Astrocyte (in vitro differentiated cells and primary cell): ENCODE results near the gene RALGAPA1. TPM values are rescaled to one million over a fixed set of nuclear protein-coding genes. Genes with fewer than 3 reads are reported as not detected.

Source experiments
- DNase-seq: peaks from one replicate; pipeline ENCODE4 v3.0.0-alpha.2; 2010; ENCODE audit warnings: low read depth
- FAIRE-seq: peaks from 2 replicates; lab custom pipeline; 2011; peaks lifted over from hg19 to GRCh38; lab: Jason Lieb, UNC
- H2AFZ ChIP-seq: 2 replicates; pipeline ENCODE4 v1.6.0; 2012; ENCODE audit warnings: low read depth, low read length, inconsistent platforms
- H3K27ac ChIP-seq: 2 replicates; pipeline ENCODE4 v1.5.1; 2011; ENCODE audit warnings: low read depth, low read length, inconsistent platforms
- H3K27me3 ChIP-seq: 2 replicates; pipeline ENCODE4 v1.6.0; 2011; ENCODE audit warnings: low read length, inconsistent platforms; ENCODE audit not compliant: insufficient read depth
- H3K36me3 ChIP-seq: 2 replicates; pipeline ENCODE4 v1.5.1; 2011; ENCODE audit warnings: low read length, inconsistent platforms; ENCODE audit not compliant: insufficient read depth
- H3K4me1 ChIP-seq: 2 replicates; pipeline ENCODE4 v1.5.1; 2011; ENCODE audit warnings: low read length, inconsistent platforms; ENCODE audit not compliant: insufficient read depth
- H3K4me2 ChIP-seq: 2 replicates; pipeline ENCODE4 v1.6.0; 2012; ENCODE audit warnings: low read length, inconsistent platforms
- H3K4me3 ChIP-seq: 2 replicates; pipeline ENCODE4 v1.5.1; 2011; ENCODE audit warnings: low read depth, mild to moderate bottlenecking, low read length, inconsistent platforms; ENCODE audit not compliant: insufficient read depth
- H3K79me2 ChIP-seq: 2 replicates; pipeline ENCODE4 v1.6.0; 2012; ENCODE audit warnings: mild to moderate bottlenecking, low read length, inconsistent platforms; ENCODE audit not compliant: insufficient read depth
- H3K9ac ChIP-seq: 2 replicates; pipeline ENCODE4 v1.6.0; 2012; ENCODE audit warnings: mild to moderate bottlenecking, low read length, inconsistent platforms
- H3K9me3 ChIP-seq: 2 replicates; pipeline ENCODE4 v1.5.1; 2012; ENCODE audit warnings: low read depth, mild to moderate bottlenecking, low read length, inconsistent platforms; ENCODE audit not compliant: insufficient read depth
- H4K20me1 ChIP-seq: 2 replicates; pipeline ENCODE4 v1.6.0; 2012; ENCODE audit warnings: low read length, inconsistent platforms; ENCODE audit not compliant: insufficient read depth
- H3K27ac Mint-ChIP-seq: one replicate; pipeline ENCODE4 v1.8.0; 2021; ENCODE audit warnings: mild to moderate bottlenecking, mixed read lengths; ENCODE audit not compliant: unreplicated experiment
- H3K27me3 Mint-ChIP-seq: one replicate; pipeline ENCODE4 v1.8.0; 2021; ENCODE audit warnings: low read depth, mixed read lengths; ENCODE audit not compliant: unreplicated experiment
- H3K36me3 Mint-ChIP-seq: one replicate; pipeline ENCODE4 v1.8.0; 2021; ENCODE audit warnings: low read depth, mixed read lengths; ENCODE audit not compliant: unreplicated experiment
- H3K4me1 Mint-ChIP-seq: one replicate; pipeline ENCODE4 v1.8.0; 2021; ENCODE audit warnings: low read depth, mixed read lengths; ENCODE audit not compliant: unreplicated experiment
- H3K4me3 Mint-ChIP-seq: one replicate; pipeline ENCODE4 v1.8.0; 2021; ENCODE audit warnings: mild to moderate bottlenecking, moderate library complexity, mixed read lengths; ENCODE audit not compliant: unreplicated experiment
- H3K9me3 Mint-ChIP-seq: one replicate; pipeline ENCODE4 v1.8.0; 2021; ENCODE audit warnings: mild to moderate bottlenecking, mixed read lengths; ENCODE audit not compliant: unreplicated experiment
- EZH2 ChIP-seq: IDR thresholded peaks from 2 replicates; pipeline ENCODE4 v1.6.1; 2012; ENCODE audit warnings: mild to moderate bottlenecking, low read length, inconsistent platforms; ENCODE audit not compliant: insufficient read depth
- total RNA-seq: library from RNA; stranded (reverse); gene quantifications from 2 replicates; pipeline ENCODE4 v1.2.1, GENCODE V29; 2021
- TF ChIP-seq, protein P1 (sequence below): IDR thresholded peaks from 2 replicates; pipeline ENCODE4 v1.5.1; 2011; ENCODE audit warnings: low read depth, mild to moderate bottlenecking, inconsistent platforms, low read length, moderate library complexity; ENCODE audit not compliant: insufficient read depth

RALGAPA1 gene
- total RNA-seq, 1 donor from 2014 or later: 24.8 TPM

DNA sequence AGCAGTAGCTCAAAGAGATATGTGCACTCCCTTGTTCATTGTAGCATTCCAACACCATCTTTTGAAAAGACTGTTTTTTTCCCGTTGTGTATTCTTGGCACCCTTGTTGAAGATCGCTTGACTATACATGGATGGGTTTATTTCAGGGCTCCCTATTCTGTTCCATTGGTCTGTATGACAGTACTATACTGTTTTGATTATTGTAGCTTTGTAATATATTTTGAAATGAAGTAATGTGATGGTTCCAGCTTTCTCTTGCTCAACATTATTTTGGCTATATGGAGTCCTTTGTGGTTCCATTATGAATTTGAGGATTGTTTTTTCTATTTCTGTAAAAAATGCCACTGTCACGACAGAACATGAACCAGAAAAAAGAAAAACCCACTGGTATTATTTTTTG, 42.7 kb upstream of the RALGAPA1 start:
- no peaks in the 10 kb centered on the region for H3K79me2 ChIP-seq
- H3K27me3 Mint-ChIP-seq: no peaks in the 10 kb centered on the region
- no peak overlapping the region for H3K4me3 ChIP-seq
- no peaks in the 10 kb centered on the region for H3K27me3 ChIP-seq
- no peaks in the 10 kb centered on the region for H3K9me3 ChIP-seq
- H4K20me1 ChIP-seq: no peaks in the 10 kb centered on the region
- no peak overlapping the region for H3K9ac ChIP-seq
- H3K27ac ChIP-seq: no peak overlapping the region
- peaks cover 7% of the 10 kb centered on the region for H3K36me3 Mint-ChIP-seq
- no peaks in the 10 kb centered on the region for H3K4me1 ChIP-seq
- no peaks in the 10 kb centered on the region for H3K36me3 ChIP-seq
- no peak overlapping the region for H3K27ac Mint-ChIP-seq
- H2AFZ ChIP-seq: no peak overlapping the region
- no peak overlapping the region for H3K4me3 Mint-ChIP-seq
- no peak for DNase-seq
- no peaks in the 10 kb centered on the region for H3K4me1 Mint-ChIP-seq
- peaks cover 2% of the 10 kb centered on the region for H3K9me3 Mint-ChIP-seq
- no peak overlapping the region for H3K4me2 ChIP-seq
- no peak for TF ChIP-seq EZH2
- FAIRE-seq: no peak

DNA sequence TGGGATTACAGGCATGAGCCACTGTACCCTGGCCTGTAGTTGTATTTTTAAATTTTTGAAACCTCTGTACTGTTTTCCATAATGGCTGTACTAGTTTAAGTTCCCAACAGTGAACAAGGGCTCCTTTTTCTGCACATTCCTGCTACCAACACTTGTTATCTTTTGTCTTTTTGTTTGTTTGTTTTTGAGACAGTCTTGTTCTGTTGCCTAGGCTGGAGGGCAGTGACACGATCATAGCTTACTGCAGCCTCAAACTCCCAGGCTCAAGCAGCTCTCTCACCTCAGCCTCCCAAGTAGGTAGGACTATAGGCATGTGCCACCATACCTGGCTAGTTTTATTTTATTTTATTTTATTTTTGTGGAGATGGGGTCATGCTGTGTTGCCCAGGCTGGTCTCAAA, 40.0 kb upstream of the RALGAPA1 start:
- Mint-ChIP-seq H3K4me3 (no peak overlapping the region), H3K36me3 (peaks cover 10% of the 10 kb centered on the region), H3K4me1 (no peaks in the 10 kb centered on the region), H3K9me3 (peaks cover 4% of the 10 kb centered on the region), H3K27ac (no peak overlapping the region), H3K27me3 (no peaks in the 10 kb centered on the region)
- Histone ChIP-seq H4K20me1 (no peaks in the 10 kb centered on the region), H3K27me3 (no peaks in the 10 kb centered on the region), H3K27ac (no peak overlapping the region), H3K36me3 (no peaks in the 10 kb centered on the region), H3K9ac (no peak overlapping the region), H3K4me2 (no peak overlapping the region), H3K4me1 (no peaks in the 10 kb centered on the region), H3K4me3 (no peak overlapping the region), H2AFZ (no peak overlapping the region), H3K9me3 (no peaks in the 10 kb centered on the region), H3K79me2 (no peaks in the 10 kb centered on the region)
- DNase-seq (no peak), FAIRE-seq (no peak)
- TF ChIP-seq, protein P1, sequence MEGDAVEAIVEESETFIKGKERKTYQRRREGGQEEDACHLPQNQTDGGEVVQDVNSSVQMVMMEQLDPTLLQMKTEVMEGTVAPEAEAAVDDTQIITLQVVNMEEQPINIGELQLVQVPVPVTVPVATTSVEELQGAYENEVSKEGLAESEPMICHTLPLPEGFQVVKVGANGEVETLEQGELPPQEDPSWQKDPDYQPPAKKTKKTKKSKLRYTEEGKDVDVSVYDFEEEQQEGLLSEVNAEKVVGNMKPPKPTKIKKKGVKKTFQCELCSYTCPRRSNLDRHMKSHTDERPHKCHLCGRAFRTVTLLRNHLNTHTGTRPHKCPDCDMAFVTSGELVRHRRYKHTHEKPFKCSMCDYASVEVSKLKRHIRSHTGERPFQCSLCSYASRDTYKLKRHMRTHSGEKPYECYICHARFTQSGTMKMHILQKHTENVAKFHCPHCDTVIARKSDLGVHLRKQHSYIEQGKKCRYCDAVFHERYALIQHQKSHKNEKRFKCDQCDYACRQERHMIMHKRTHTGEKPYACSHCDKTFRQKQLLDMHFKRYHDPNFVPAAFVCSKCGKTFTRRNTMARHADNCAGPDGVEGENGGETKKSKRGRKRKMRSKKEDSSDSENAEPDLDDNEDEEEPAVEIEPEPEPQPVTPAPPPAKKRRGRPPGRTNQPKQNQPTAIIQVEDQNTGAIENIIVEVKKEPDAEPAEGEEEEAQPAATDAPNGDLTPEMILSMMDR: no peak
- no peak for TF ChIP-seq EZH2

DNA sequence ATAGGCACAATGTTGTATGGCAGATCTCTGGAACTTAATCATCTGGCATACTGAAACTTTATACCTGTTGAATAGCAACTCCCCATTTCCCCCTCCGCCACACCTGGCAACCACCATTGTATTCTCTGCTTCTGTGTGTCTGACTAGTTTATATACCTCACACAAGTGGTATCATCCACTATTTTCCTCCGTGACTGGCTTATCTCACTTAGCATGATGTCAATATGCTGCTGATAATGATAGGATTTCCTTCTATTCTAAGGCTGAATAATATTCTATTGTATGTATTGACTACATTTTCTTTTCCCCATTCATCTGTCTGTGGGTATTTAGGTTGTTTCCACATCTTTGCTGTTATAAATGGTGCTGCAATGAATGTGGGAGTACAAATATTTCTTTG, 38.5 kb upstream of the RALGAPA1 start:
- Mint-ChIP-seq H3K9me3 (peaks cover 9% of the 10 kb centered on the region), H3K27me3 (no peaks in the 10 kb centered on the region), H3K4me3 (no peak overlapping the region), H3K27ac (no peak overlapping the region), H3K36me3 (peaks cover 16% of the 10 kb centered on the region), H3K4me1 (no peaks in the 10 kb centered on the region)
- Histone ChIP-seq H3K4me2 (no peak overlapping the region), H2AFZ (no peak overlapping the region), H3K9ac (no peak overlapping the region), H3K9me3 (no peaks in the 10 kb centered on the region), H3K27me3 (no peaks in the 10 kb centered on the region), H3K4me3 (no peak overlapping the region), H3K36me3 (no peaks in the 10 kb centered on the region), H3K27ac (no peak overlapping the region), H3K79me2 (no peaks in the 10 kb centered on the region), H4K20me1 (no peaks in the 10 kb centered on the region), H3K4me1 (no peaks in the 10 kb centered on the region)
- DNase-seq (no peak), FAIRE-seq (no peak)
- no peak for TF ChIP-seq EZH2
- TF ChIP-seq, protein P1: no peak
